Vagina (tissue), 2 donors: ENCODE data around the gene HPN.

Experiments used
- CTCF ChIP-seq, 3 experiments: fragments of 450-650 bp in 2 of 3; fragments of 200-600 bp in 1 of 3; sonication (generic) in 1 of 3; IDR thresholded peaks; one replicate each; pipeline ENCODE4 v1.5.1; 2017 to 2019; ENCODE audit warnings: antibody characterized with exemption in 3 of 3, mild to moderate bottlenecking in 2 of 3, moderate library complexity in 2 of 3
- POLR2A ChIP-seq, 2 donors: fragments of 450-650 bp; IDR thresholded peaks; one replicate each; pipeline ENCODE4 v1.6.1; 2017; ENCODE audit warnings: antibody characterized with exemption in 2 of 2, mild to moderate bottlenecking in 2 of 2, moderate library complexity in 2 of 2

DNA sequence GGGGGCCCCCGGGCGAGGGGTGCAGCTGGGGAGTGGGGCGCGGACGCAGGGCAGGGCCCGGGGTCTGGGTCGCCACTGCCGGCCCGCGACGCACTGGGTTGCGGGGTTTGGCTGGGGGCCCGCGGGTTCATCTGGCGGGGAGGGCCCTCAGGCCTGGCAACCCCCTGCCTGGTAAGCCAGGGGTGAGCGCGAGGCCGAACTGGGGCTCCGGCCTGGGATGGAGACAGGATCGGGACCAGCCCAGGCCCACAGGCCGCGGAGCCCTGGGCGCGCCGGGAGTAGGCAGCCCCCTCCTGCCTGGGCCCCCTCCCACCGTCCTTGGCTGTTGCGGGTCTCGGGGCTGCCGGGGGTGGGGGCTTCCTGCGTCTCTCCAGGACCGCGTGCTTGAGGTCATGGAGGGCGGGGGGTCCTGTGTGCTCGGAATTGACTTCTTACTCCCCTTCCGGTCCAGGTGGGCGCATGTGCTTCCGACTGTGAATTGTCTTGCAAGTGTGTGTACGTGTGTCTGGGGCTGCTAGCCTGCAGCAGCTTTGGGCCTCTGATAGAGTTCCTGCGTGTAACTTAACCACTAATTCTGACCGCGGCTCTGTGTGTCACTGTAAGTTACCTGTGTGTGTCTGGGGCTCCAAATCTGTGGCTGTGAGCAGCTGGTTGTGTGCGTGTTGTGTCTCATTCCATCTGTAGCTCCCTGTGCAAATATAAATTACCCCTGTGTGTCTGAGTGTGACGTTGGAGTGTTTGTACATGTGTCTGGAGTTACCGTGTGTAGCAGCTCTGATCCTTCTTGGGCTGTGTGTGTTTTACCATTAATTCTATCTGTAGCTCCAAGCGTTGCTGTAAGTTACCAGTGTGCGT lies 40.6 kb upstream of the HPN start:
- TF ChIP-seq CTCF (IDR thresholded peaks at IDR 0.05) (no peak), POLR2A (IDR thresholded peaks at IDR 0.05) (no peak)
